SIG-M5 treated with dmso at 0.1 percent for 504 hours (cell line): ENCODE measurements around the gene IFIT1B.
A peak's percentile ranks its signal among the peaks of the same experiment; 100 is the strongest.
"Not testable (repeated sequence)": the region's sequence is repeated elsewhere in the genome, so short reads cannot be mapped to it uniquely, and the experiment has no call there.

Experiments used
- DNase-seq: peaks from one replicate; lab custom pipeline; 2025; ENCODE audit not compliant: unreplicated experiment; lab: John Stamatoyannopoulos, UW

IFIT1B gene

DNA sequence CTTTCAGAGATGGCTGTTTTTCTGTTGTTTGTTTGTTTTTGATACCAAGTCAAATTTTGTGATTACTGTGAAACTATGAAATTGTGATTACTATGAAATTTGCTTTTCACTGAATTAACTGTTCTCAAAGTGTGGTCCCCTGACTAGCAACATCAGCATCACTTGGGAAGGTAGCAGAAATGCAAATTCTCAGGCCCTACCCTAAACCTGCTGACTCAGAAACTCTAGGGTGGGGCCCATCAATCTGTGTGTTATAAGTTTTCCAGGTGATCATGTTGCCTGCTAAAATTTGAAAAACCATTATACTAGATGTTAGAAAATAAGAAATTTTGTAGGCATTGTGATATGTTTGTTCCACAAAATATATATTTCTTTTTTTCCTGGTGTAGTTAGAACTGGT is 1.2 kb downstream of the IFIT1B start:
- DNase-seq: no peak

GRCh38 chr10:89382757-89383156 is 4.9 kb downstream of the IFIT1B start:
- no peak for DNase-seq

DNA sequence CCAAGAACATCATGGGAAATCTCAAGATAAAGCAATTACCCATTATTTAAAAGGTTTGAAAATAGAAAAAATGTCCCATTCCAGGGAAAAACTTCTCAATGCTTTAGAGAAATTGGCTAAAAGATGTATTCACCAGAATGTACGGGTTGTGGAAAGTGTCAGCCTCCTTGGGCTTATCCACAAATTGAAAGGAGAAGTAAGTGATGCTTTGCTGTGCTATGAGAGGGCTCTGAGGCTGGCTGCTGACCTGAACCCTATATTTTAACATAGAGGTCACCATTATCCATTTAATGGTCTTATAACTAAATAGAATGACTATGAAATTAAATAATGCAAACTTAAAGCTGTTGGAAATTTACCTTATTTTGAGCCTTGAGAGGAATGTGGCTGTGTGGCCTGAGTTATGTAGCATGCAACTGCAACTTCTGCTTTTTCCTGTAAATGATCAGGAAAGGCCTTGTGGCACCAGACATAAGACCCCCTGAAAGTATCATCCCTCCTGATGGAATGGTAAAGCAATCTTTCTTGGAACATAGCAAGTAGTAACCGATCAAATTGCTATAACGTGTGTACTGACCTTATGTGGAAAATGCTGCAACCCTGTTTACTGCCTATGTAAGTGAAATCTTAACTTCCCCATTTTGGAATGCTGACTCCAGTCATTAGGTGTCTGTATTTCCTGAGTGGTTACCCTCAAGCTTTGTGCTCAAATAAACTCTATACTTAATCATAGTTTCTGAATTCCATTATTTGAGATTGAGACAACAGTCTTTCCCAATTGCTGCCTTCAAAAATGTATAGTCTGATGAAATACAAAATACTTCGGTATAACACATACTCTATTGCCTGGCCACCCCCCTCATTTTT is 6.9 kb downstream of the IFIT1B start:
- DNase-seq: peak; percentile 72

- DNase-seq: no peak
Observed at GRCh38 chr10:89388806-89389205, 10.9 kb downstream of the IFIT1B start.

DNA sequence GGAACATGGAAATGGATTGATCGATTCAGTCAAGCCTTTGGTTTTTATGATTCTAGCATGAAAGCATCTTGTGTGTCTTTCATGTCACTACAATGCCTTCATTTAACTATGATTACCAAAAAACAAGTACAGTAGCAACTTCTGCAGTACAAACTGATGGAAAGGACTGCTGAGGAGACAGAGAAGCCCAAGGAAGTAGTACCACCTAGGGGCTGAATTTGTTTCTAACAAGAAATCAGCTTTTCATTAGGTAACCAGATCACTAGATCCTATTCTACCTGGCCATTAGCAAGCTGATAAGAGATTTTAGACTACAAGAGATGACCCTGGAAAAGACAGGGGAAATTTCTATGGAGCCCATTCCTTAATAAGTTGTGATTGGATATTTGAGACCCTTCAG is 11.4 kb downstream of the IFIT1B start:
- DNase-seq: peak; percentile 1

DNA sequence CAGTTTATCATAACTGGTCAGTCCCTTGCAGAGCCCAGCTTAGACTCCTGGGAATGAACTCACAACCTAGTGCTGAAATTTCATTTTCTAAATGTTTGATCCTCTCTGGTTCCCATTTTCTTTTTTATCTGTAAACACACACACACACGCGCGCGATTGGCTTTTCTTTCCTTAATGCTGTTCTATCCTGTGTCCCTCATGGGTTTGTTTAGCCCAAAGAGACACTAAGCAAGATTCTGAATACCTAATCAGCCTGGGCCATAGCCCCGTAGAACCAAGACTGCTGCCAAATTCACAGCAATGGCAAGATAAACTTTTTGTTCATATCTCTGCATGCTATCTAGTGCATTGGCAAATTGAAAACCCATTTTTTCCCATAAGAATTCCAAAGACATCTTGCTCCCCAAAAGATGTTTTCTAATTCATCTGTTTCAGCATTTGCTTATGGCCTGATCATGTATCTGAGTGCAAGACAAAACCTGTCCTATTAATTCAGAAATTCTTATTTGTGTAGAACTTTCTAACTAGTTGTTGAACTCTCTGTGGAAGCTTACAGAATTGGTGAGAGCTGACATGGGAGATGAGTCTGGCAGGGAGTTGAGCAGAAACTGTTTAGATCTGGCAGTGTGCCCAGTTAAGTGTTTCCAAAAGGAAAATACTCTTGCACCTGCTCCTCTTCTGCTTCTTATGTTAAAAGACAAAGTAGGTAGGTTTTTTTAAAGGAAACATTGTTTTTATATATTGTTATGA is 12.8 kb downstream of the IFIT1B start:
- DNase-seq: no peak

DNA sequence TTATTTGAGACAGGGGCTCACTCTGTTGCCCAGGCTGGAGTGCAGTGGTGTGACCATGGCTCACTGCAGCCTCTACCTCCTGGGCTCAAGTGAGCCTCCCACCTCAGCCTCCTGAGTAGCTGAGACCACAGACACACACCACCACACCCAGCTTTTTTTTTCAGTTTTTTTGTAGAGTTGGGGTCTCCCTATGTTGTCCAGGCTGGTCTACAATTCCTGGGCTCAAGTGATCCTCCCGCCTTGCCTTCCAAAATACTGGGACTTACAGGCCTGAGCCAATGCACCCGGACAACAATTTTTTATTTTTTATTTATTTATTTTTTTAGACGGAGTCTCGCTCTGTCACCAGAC is 13.3 kb downstream of the IFIT1B start:
- DNase-seq: not testable (repeated sequence)

DNA sequence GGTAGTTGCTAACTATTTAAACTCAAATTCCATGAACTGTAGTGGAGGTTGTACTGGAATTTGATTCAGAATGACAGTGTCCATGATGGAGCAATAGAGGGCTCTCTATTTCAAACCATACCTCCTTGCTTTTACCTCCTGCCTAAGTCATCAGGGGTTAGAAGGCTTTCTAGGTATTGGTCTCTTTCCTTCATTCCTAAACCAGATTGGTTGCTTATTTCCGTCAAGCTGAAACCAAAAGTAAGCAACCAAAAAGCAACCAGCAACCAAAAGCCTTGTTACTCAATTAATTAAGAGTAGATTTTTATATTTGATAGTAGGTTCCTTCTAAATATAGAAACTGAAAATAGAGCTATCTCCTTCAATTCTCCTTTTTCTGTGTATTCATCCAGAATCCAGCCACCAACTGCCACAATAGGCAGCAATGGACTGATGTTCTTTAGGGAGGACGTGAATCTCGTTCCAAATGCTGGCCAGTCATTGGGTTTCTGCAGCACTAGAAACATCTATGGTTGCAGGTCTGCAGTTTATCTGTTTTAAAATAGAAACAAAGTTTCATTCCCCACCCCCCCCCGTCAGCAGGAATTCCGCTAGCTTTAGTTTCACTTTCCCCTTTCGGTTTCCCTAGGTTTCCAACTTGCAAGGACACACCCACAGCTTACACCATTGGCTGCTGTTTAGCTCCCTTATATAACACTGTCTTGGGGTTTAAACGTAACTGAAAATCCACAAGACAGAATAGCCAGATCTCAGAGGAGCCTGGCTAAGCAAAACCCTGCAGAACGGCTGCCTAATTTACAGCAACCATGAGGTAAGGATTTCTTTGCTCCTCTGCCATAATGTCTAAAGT is 14.3 kb downstream of the IFIT1B start, which contains the start of gene IFIT1:
Gene IFIT1, plus strand, starts transcription at position 717 of the 850 bp plus-strand sequence. Its CDS starts 90 bp downstream, at position 807.
- DNase-seq: peak; percentile 49

GRCh38 chr10:89392974-89393373 is 15.1 kb downstream of the IFIT1B start:
- DNase-seq: peak; percentile 70

DNA sequence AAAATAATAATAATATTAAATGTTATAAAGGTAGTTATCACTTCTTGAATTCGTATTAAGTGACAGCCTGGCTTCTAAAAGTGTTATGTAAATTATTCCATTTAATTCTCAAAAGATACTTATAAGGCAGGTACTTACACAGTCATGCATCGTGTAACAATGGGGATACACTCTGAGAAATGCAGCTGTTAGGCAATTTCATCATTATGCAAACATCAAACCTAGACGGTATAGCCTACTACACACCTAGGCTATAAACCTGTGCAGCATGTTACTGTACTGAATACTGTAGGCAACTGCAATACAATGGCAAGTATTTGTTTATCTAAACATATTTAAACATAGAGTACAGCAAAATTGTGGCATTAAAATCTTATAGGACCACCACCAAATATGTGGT is 16.0 kb downstream of the IFIT1B start:
- no peak for DNase-seq

GRCh38 chr10:89395141-89395540 is 17.3 kb downstream of the IFIT1B start:
- no peak for DNase-seq

GRCh38 chr10:89398003-89398749 is 20.3 kb downstream of the IFIT1B start:
- DNase-seq: no peak

- peak; percentile 1 for DNase-seq
Observed at GRCh38 chr10:89399956-89400355, 22.1 kb downstream of the IFIT1B start.

- no peak for DNase-seq
Observed at GRCh38 chr10:89403043-89403442, 25.2 kb downstream of the IFIT1B start.

DNA sequence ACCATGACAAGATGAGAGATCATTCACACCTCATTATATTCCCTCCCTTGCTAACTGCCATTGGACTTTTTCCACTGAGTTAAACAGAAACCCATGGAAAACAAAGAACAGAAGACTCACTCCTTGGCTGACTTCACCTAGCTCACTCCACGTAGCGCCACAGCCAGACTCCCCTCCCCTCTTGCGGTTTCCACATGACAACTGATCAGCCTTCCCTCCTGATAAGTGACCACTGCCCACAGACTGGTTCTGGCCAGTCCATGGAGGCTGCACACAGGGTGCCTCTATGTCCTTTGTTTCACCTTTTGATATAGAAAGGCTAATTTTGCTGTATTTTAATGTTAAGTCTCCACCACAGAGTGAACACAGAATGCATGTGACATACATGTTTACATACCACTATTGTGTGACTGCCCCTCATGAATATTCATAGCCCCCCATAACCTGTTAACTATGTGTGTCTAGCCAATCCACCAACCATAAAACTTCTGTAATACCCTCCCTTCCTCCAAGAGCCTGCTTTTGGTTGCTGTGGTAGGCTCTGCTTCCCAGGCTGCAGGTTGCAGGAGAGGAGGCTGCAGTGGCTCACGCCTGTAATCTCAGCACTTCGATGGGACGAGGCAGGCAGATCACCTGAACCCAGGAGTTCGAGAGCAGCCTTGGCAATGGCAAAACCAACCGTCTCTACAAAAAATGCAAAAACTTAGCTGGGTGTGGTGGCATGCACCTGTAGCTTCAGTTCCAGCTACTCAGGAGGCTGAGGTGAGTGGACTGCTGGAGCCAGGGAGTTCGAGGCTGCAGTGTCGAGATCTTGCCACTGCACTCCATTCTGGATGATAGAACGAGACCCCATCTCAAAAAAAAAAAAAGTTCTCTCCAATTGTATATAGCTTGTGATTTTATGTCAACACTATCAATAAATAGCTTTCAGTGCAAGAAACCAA is 26.5 kb downstream of the IFIT1B start:
- no peak for DNase-seq

DNA sequence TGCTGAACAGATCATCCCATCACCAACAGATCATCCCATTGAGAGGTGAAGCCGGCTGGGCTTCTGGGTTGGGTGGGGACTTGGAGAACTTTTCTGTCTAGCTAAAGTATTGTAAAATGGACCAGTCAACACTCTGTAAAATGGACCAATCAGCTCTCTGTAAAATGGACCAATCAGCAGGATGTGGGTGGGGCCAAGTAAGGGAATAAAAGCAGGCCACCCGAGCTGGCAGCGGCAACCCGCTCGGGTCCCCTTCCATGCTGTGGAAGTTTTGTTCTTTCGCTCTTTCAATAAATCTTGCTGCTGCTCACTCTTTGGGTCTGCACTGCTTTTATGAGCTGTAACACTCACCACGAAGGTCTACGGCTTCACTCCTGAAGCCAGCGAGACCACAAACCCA is 28.3 kb downstream of the IFIT1B start:
- DNase-seq: not testable (repeated sequence)

- DNase-seq: not testable (repeated sequence)
Observed at GRCh38 chr10:89407792-89408191, 29.9 kb downstream of the IFIT1B start.

GRCh38 chr10:89409282-89409681 is 31.4 kb downstream of the IFIT1B start:
- DNase-seq: not testable (repeated sequence)

- DNase-seq: not testable (repeated sequence)
Observed at GRCh38 chr10:89410551-89410950, 32.7 kb downstream of the IFIT1B start.
